OCI-LY7 (cell line): ENCODE results near the gene CDC42BPB. TPM values are rescaled to one million over a fixed set of nuclear protein-coding genes. Genes with fewer than 3 reads are reported as not detected.

Experiments
- BruUV-seq: library from RNA; stranded (reverse); fragments of 400-500 nt; replicated peaks from 2 replicates; lab custom pipeline; 2021; lab: Mats Ljungman, UMichigan
- CTCF ChIA-PET: fragments of 300-600 bp; sonication (Branson Sonifier 250); formaldehyde crosslinking; loops from one replicate; lab custom pipeline; 2022; ENCODE audit warnings: antibody characterized with exemption; ENCODE audit not compliant: unreplicated experiment; lab: Charles Lee
- POLR2A ChIA-PET: fragments of 300-600 bp; sonication (Branson Sonifier 250); formaldehyde crosslinking; loops from one replicate; lab custom pipeline; 2022; ENCODE audit warnings: antibody characterized with exemption; lab: Charles Lee
- DNase-seq: peaks from one replicate; pipeline ENCODE4 v3.0.0-alpha.2; 2015; ENCODE audit warnings: low spot score
- H2AFZ ChIP-seq: fragments of 200-600 bp; sonication (generic), shearing (Covaris generic); 2 replicates; pipeline ENCODE4 v1.6.1; 2014; ENCODE audit warnings: mild to moderate bottlenecking, antibody characterized with exemption, low read length, moderate library complexity
- H3K27ac ChIP-seq: fragments of 200-600 bp; sonication (generic); 2 replicates; pipeline ENCODE4 v1.5.1; 2014; ENCODE audit warnings: mixed run types, low read depth, mild to moderate bottlenecking, moderate library complexity, low read length, inconsistent platforms; ENCODE audit not compliant: poor library complexity, severe bottlenecking
- H3K36me3 ChIP-seq: fragments of 200-600 bp; sonication (generic); 2 replicates; pipeline ENCODE4 v1.6.1; 2014; ENCODE audit warnings: mild to moderate bottlenecking, antibody characterized with exemption, low read length, moderate library complexity, mixed read lengths; ENCODE audit not compliant: insufficient read depth
- H3K4me1 ChIP-seq: fragments of 200-600 bp; sonication (generic); 2 replicates; pipeline ENCODE4 v1.5.1; 2014; ENCODE audit warnings: mild to moderate bottlenecking, low read length; ENCODE audit not compliant: insufficient read depth, poor library complexity, severe bottlenecking
- H3K4me2 ChIP-seq: fragments of 200-600 bp; sonication (generic); 2 replicates; pipeline ENCODE4 v1.6.1; 2014; ENCODE audit warnings: mild to moderate bottlenecking, low read length
- H3K4me3 ChIP-seq: fragments of 200-600 bp; sonication (generic); 2 replicates; pipeline ENCODE4 v1.5.1; 2014; ENCODE audit warnings: mild to moderate bottlenecking, low read depth, low read length; ENCODE audit not compliant: poor library complexity, severe bottlenecking
- H3K79me2 ChIP-seq: fragments of 200-600 bp; sonication (generic); 2 replicates; pipeline ENCODE4 v1.6.1; 2016; ENCODE audit warnings: low read depth, mild to moderate bottlenecking, low read length, moderate library complexity, mixed read lengths; ENCODE audit not compliant: insufficient read depth
- H3K9me2 ChIP-seq: fragments of 200-600 bp; sonication (generic); 2 replicates; pipeline ENCODE4 v1.6.1; 2016; ENCODE audit warnings: mild to moderate bottlenecking, low read length, mixed read lengths; ENCODE audit not compliant: insufficient read depth
- H3K9me3 ChIP-seq: fragments of 200-600 bp; sonication (generic); 2 replicates; pipeline ENCODE4 v1.6.1; 2014; ENCODE audit warnings: mild to moderate bottlenecking, mixed run types, low read length, mixed read lengths
- H4K20me1 ChIP-seq: fragments of 200-600 bp; sonication (generic); 2 replicates; pipeline ENCODE4 v1.6.1; 2014; ENCODE audit warnings: mild to moderate bottlenecking, antibody characterized with exemption, low read length, moderate library complexity, mixed read lengths; ENCODE audit not compliant: insufficient read depth
- EZH2phosphoT487 ChIP-seq: fragments of 200-600 bp; sonication (generic); IDR thresholded peaks from 2 replicates; pipeline ENCODE4 v1.6.1; 2018; ENCODE audit warnings: low read depth, borderline replicate concordance, mild to moderate bottlenecking, mixed run types, antibody characterized with exemption, low read length, moderate library complexity, mixed read lengths
- intact Hi-C: fragments of 100-400 bp; cut with micrococcal nuclease; formaldehyde crosslinking; loops from one replicate; pipeline ENCODE4 v1.10.0; 2022; ENCODE audit not compliant: unreplicated experiment
- total RNA-seq, 2 experiments: library from RNA; depleted of rRNA in 1 of 2; stranded (reverse); fragments of >200 nt in 1 of 2; shearing (Covaris generic) in 1 of 2; gene quantifications; 2 replicates each; pipeline ENCODE4 v1.2.3, GENCODE V29; 2014 to 2022
- TF ChIP-seq, protein P1 (sequence below): fragments of 200-600 bp; sonication (generic); conservative IDR thresholded peaks from 2 replicates; pipeline ENCODE4 v1.5.1; 2014; ENCODE audit warnings: mild to moderate bottlenecking, antibody characterized with exemption, low read length, moderate library complexity, mixed read lengths

The CDC42BPB gene
- total RNA-seq, 2 experiments from 2014 or later, result 0.03 to 0.46 TPM

DNA sequence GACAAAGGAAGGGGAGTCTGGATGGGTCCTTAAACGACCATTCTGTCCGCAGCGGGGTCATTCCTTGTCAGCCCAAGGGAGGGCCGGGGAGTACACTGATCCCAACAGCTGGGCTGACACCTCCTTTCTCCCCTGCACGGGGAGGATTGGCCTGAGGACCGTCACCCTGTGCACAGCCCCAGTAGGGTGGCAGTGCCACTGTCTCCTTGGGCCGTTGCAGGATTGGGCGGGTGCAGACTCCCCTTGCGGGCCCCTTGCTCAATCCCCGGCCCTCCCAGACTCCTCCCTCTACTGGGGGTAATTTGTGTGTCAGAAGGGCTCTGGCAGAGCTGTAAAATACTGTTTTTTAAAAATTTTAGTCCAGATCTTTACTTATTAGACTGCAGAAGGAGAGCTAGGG lies 147.4 kb downstream of the CDC42BPB start:
- Histone ChIP-seq H3K9me3 (no peaks in the 10 kb centered on the region), H3K36me3 (no peaks in the 10 kb centered on the region), H3K4me3 (no peak overlapping the region), H3K79me2 (no peaks in the 10 kb centered on the region), H3K4me1 (peaks cover 13% of the 10 kb centered on the region), H3K27ac (no peak overlapping the region), H3K4me2 (no peak overlapping the region), H3K9me2 (no peaks in the 10 kb centered on the region), H2AFZ (no peak overlapping the region), H4K20me1 (peaks cover 4% of the 10 kb centered on the region; the same call in 1 of the 2 replicates)
- no peak for DNase-seq
- POLR2A ChIA-PET, result interaction anchor here (0.6 kb wide), 1 partner anchor 256 kb away, joined by 3 read pairs; no protein-coding TSS in a partner anchor
- TF ChIP-seq EZH2phosphoT487, result no peak
- TF ChIP-seq, protein P1, sequence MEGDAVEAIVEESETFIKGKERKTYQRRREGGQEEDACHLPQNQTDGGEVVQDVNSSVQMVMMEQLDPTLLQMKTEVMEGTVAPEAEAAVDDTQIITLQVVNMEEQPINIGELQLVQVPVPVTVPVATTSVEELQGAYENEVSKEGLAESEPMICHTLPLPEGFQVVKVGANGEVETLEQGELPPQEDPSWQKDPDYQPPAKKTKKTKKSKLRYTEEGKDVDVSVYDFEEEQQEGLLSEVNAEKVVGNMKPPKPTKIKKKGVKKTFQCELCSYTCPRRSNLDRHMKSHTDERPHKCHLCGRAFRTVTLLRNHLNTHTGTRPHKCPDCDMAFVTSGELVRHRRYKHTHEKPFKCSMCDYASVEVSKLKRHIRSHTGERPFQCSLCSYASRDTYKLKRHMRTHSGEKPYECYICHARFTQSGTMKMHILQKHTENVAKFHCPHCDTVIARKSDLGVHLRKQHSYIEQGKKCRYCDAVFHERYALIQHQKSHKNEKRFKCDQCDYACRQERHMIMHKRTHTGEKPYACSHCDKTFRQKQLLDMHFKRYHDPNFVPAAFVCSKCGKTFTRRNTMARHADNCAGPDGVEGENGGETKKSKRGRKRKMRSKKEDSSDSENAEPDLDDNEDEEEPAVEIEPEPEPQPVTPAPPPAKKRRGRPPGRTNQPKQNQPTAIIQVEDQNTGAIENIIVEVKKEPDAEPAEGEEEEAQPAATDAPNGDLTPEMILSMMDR, result no peak
- intact Hi-C loops, result no loop called here
- CTCF ChIA-PET, result no interaction called here
- no TSS peak for BruUV-seq

DNA sequence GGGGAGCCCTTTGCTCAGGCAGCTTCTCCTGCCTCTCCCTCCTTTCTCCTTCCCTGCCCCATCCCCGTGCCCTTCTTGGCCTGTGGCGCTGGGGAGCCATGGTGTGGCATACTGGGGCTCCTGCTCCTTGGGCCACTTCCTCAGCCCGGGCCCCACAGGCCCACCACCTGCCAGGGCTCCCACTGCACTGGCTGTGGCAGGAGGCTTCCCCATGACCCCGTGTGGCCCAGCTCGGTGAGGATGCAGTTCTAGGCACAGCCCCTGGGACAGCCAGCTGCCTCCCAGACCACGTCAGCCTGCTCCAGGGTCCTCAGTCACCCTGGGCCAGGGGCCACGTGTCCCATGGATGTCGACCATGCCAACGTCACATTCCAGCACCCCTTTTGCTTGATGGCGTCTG lies 147.9 kb downstream of the CDC42BPB start:
- intact Hi-C loops, result no loop called here
- BruUV-seq, result no TSS peak
- TF ChIP-seq, protein P1, result no peak
- TF ChIP-seq EZH2phosphoT487, result no peak
- no peaks in the 10 kb centered on the region for H3K79me2 ChIP-seq
- DNase-seq, result no peak
- peaks cover 8% of the 10 kb centered on the region for H3K4me1 ChIP-seq
- H2AFZ ChIP-seq, result no peak overlapping the region
- ChIA-PET POLR2A (no interaction called here), CTCF (no interaction called here)
- H4K20me1 ChIP-seq, result no peaks in the 10 kb centered on the region
- no peaks in the 10 kb centered on the region for H3K36me3 ChIP-seq
- no peaks in the 10 kb centered on the region for H3K9me2 ChIP-seq
- no peak overlapping the region for H3K4me2 ChIP-seq
- no peak overlapping the region for H3K27ac ChIP-seq
- H3K9me3 ChIP-seq, result no peaks in the 10 kb centered on the region
- H3K4me3 ChIP-seq, result no peak overlapping the region

DNA sequence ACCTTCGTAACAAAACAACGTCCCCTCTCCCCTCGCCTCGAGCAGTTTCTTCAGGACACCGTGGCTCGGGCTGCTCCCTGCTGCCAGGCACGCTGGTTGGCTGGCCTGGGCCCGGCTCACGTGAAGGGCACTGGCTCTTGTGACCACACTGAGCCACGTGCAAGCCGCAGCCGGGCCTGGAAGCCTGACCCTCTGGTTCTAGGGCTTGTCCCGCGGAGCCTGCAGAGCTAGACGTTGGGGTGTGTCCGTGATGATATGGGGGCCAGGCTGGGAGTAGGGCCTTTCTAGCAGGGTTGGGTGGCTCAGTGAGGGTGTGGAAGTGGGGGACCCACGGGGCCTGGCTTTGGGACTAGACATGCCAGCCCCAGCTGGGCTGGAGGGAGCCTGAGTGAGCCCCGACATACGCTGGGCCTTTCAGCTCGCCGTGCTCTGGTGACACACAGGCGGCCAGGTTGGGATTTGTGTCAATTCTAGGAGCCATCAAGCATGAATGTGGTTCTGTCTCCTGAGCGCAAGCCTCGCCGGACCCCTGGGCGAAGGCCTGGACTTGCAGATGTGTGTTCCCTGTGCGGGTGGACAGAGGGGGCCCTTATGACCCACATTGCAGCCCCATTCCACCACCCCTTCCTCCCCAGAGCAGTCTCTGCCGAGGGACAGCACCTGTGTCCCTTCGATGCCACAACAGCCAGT lies 148.4 kb downstream of the CDC42BPB start:
- intact Hi-C loops, result no loop called here
- Histone ChIP-seq H3K4me3 (no peak overlapping the region), H4K20me1 (no peaks in the 10 kb centered on the region), H3K79me2 (no peaks in the 10 kb centered on the region), H3K4me2 (no peak overlapping the region), H2AFZ (no peak overlapping the region), H3K4me1 (peaks cover 3% of the 10 kb centered on the region), H3K9me2 (no peaks in the 10 kb centered on the region), H3K9me3 (no peaks in the 10 kb centered on the region), H3K36me3 (no peaks in the 10 kb centered on the region), H3K27ac (no peak overlapping the region)
- ChIA-PET CTCF (no interaction called here), POLR2A (no interaction called here)
- no TSS peak for BruUV-seq
- no peak for DNase-seq
- TF ChIP-seq, protein P1, result no peak
- no peak for TF ChIP-seq EZH2phosphoT487
